GM18519 (cell line): ENCODE results near the gene RACGAP1.

Source experiments
- ATAC-seq: cut with Tn5 transposase; IDR thresholded peaks from one replicate; pipeline ENCODE4 v1.9.1; 2021; ENCODE audit warnings: mild to moderate bottlenecking, moderate library complexity; ENCODE audit not compliant: unreplicated experiment, low FRiP score

RACGAP1 gene

GRCh38 chr12:49957570-49957967 is 67.7 kb downstream of the RACGAP1 start:
- ATAC-seq = no peak

DNA sequence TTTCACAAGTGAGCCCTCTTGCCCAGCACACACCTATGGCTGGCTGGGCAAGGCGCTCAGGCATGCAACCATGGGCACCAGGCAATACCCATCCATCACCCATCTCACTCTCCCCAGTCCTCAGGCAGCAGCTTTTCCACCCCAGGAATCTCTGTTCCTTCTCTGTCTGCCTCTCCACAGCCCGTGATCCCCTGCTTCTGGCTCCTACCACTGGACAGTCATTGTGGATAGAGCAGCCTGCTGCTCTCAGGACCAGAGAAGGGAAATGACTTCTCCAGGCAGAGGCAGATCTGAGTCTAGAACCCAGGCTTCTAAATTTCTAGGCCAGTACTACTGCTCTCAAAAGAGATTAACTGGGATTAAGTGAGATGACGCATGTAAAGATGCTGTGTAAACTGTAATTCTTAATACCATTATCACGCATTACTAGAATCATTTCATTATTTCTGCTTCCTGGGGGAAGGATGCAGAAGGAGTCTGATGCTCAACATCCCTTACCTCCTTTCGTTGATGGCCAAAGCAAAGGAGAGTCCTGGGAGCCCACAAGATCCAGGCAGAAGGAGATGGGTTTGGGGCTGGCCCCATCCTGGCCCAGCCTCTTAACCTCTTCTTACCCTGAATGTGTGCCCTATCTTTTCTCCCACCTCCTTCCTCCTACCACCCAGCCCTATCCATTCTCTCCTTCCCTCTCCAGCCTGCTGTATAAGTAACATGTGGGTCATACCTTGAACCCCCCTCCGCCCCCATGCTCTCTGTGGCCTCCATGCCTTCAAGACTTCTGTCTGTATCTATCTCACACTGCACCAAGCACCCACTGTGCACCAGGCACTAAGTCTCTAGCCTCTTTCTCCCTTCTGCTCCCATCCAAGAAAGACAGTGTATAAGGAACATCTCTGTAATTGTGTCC is 68.4 kb downstream of the RACGAP1 start:
- ATAC-seq = no peak

DNA sequence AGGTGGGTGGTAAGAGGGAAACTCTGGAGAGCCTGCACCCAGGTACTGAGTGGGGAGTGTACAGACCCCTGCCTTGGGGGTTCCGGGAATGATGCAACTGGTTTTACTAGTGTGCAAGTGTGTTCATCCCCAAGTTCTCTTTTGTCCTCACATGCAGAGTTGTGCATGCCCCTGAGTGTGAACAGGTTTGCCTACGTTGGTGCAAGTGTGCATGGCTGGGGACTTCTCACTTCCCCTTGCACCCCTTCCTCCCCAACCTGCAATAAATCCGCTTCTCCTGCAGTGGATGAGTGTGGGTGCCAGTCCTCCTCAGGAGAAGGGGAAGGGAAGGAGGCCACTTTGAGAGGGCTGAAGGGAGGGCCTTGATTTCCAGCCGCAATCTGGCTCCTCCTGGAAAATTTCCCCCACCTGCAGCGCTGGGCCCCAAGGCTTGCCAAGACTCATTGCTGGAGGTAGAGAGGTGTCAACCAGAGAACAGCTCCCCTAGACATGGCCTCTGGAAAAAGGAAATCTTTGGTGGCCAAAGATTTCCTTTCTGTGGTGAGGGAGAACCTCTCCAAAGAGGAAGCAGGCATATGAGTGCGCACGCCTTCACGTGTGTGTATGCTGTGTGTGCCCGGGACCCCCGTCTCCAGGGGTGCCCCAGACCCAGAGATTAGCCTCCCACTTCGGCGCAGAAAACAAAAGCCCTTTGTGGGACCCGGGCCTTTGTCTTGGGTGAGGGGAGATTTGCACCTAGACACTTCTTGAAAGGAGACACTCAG is 69.2 kb downstream of the RACGAP1 start:
- no peak for ATAC-seq

- ATAC-seq = no peak
Measured at GRCh38 chr12:49954863-49955830, 70.1 kb downstream of the RACGAP1 start.

- ATAC-seq = no peak
Measured at GRCh38 chr12:49953961-49954846, 71.1 kb downstream of the RACGAP1 start.

GRCh38 chr12:49953151-49953550 is 72.1 kb downstream of the RACGAP1 start:
- ATAC-seq = no peak

DNA sequence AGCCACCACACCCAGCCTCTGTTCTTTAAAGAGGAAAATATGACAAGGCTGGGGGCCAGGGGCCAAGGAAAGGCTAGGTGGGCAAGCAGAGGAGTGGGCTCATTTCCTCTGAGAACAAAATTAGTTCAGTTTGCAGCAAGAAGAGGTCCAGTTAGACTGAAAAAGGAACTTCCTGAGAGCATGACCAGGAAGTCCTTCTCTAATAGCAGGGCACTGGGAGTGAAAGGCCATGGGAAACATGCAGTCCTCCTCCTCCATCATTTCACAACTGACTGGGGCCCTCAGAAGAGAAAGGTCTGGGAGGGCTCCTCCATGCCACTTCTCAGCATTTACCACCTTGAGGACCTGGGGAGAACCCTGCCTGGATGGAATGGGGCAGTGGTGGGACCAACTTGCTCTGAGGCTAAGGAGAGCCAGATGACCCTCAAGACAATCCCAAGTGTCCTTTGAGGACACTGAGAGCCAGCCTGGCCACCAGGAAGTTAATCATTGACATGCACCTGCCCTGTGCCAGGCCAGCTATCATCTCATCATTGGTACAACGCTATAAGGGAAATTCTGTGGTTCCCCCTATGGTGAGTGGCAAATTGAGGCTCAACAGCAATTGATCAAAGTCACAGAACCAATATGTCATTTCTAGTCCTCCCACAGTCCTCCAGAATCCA is 72.8 kb downstream of the RACGAP1 start:
- no peak for ATAC-seq

- ATAC-seq = no peak
Measured at GRCh38 chr12:49951411-49952240, 73.7 kb downstream of the RACGAP1 start.

DNA sequence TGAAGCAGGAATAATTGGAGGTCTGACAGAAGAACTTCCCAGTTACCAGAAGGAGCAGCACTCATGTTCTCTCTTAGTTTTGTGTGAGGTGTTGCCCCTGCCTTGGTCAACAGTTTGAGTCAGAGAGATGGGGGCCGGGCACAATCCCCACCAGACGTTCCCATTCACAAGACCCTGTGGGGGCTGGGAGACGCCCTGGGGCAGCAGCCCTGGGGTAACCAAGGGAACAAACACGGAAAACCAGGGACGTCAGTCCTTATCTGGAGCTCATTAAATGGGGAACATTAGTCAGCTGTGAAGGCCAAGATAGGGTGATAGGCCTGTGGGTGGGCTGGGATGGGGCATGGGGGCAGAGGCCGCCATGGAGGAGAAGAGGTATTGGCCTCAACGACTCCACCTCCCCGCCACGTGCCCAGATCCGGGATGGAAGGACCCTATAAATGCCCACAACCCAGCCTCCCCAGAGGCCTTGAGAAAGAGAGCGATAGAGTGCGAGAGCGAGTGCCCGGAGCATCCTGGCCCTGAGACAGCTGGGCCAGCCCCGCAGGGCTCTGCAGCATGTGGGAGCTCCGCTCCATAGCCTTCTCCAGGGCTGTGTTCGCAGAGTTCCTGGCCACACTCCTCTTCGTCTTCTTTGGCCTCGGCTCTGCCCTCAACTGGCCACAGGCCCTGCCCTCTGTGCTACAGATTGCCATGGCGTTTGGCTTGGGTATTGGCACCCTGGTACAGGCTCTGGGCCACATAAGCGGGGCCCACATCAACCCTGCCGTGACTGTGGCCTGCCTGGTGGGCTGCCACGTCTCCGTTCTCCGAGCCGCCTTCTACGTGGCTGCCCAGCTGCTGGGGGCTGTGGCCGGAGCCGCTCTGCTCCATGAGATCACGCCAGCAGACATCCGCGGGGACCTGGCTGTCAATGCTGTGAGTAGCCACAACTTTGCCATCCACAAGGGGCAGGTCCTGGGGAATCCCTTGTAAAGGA is 74.7 kb downstream of the RACGAP1 start, which contains the start of gene AQP2:
Gene AQP2 (plus strand): TSS at position 465 of the 979 bp plus-strand sequence. CDS start 94 bp downstream, at position 559.
- ATAC-seq = no peak

DNA sequence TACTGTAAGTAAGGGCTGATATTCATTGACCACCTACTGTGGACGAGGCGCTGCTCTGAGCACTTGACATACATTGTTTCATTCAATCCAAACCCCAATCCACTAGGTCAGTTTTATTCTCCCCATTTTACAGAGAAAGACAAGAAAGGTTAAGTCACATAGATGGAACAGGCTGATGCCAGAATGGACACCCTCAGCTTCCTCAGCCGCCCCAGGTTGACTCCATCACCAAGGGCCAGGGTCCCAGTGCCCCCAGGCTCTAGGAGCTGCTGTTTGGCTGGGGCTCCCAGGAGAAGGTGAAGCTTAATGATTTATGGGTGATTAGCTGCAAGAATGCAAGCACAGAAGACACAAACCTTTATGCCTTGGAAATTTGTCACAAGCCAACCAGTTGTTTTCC is 75.4 kb downstream of the RACGAP1 start:
- no peak for ATAC-seq

GRCh38 chr12:49948866-49949845 is 76.1 kb downstream of the RACGAP1 start:
- no peak for ATAC-seq

DNA sequence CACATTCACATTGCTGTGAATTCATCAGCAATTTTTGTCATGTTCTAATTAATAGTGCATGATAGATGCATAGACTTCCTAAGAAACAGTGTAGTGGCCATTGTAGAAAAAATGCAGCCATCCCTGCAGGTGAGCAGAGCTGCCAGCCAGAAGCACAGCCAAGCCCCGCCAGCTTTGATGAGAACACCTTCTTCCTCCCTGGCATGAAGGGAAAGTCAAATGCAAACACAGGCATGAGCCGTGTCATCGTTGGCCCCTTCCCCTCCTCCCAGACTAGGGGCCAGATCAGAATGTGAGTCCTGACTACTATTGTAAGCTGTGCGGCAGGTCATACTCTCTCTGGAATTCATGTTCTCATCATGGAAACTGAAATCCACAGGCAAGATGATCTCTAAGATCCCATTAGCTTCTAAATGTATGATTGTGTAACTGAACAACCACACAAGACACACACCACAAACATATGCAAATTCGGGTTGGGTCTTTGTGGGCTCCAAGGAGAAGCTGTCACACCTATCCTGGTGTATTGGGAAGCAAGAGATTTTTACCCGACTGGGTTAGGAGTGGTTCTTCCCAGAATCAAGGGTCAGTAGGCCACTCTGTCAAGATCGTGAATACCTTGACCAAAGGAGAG is 77.6 kb downstream of the RACGAP1 start:
- no peak for ATAC-seq

DNA sequence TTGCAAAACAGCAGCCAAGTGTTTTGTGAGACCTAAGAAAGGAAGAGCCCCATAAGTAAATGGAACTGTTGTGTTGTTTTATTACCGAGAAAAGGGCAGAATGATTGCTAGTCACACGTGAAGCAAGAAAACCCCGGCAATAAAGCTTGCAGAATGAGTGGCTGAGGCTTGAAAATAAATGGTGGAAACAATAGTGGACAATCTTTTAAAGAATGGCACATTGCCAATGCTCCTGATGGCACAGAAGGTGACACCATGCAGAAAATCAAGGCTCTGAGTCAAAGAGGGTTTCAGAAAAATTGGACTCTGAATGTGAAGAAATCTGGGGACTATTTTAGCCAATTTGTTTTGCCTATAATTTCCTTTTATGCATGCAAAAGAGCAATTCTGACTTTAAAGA is 78.8 kb downstream of the RACGAP1 start:
- ATAC-seq = no peak

- no peak for ATAC-seq
Measured at GRCh38 chr12:49946086-49946485, 79.2 kb downstream of the RACGAP1 start.

DNA sequence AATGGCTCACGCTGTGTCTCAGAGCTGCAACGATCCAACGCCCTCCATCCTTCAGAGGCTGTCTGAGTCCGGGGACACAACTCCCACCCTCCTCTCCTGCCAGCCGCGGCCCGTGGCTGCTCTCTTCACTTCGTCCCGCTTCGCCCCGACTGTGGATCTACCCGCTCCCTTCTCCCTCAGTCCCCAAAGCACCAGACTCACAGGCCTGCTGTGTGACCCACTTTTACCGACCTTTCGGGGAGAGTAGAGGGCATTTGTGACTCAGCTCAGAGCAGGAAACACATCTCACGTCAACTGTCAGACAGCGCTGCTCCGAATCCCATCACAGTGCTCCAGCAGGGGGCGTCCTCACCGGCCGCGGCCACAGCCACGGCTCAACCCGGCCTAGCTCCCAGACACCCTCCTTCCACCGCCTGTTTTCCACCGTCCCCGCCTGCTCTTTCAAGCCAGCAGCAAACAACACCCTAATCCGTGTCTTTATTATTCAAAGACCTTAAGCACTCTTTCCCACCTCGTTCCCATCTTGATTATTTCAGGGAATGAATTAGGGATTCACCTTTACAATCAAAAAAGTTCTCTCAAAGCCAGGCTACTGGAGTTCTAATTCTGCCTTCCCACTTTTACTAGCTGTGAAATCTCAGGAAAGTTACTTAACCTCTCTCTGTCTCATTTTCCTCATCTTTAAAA is 79.8 kb downstream of the RACGAP1 start:
- peak; percentile 42 for ATAC-seq
